DND-41 (cell line): ENCODE results near the gene C4orf17.

ENCODE experiments used
- ATAC-seq: fragments of 200-7000 bp; cut with Tn5 transposase; 3 replicates; pipeline ENCODE4 v1.9.1; 2021; ENCODE audit warnings: low read depth; ENCODE audit not compliant: insufficient read depth
- DNase-seq: peaks from one replicate; pipeline ENCODE4 v3.0.0-alpha.2; 2020
- H2AFZ ChIP-seq: 2 replicates; pipeline ENCODE4 v1.6.0; 2012; ENCODE audit warnings: low read depth, low read length
- H3K27ac ChIP-seq: 2 replicates; pipeline ENCODE4 v1.5.1; 2012; ENCODE audit warnings: low read length, inconsistent platforms
- H3K27me3 ChIP-seq: fragments of 200-600 bp; sonication (generic); 2 replicates; pipeline ENCODE4 v1.6.0; 2012; ENCODE audit warnings: low read length, mild to moderate bottlenecking, inconsistent platforms; ENCODE audit not compliant: insufficient read depth, poor library complexity
- H3K36me3 ChIP-seq: 2 replicates; pipeline ENCODE4 v1.5.1; 2012; ENCODE audit warnings: low read length, inconsistent platforms; ENCODE audit not compliant: insufficient read depth
- H3K4me1 ChIP-seq: 2 replicates; pipeline ENCODE4 v1.5.1; 2012; ENCODE audit warnings: mild to moderate bottlenecking, low read length; ENCODE audit not compliant: insufficient read depth
- H3K4me2 ChIP-seq: 2 replicates; pipeline ENCODE4 v1.6.0; 2012; ENCODE audit warnings: mild to moderate bottlenecking, moderate library complexity, low read length, inconsistent platforms; ENCODE audit not compliant: insufficient read depth
- H3K4me3 ChIP-seq, 2 experiments: fragments of 200-600 bp in 1 of 2; shearing (Covaris generic) in 1 of 2; 2 replicates each; pipeline ENCODE4 v1.5.1; 2012 to 2016; ENCODE audit warnings: inconsistent platforms in 2 of 2, low read length in 2 of 2, mild to moderate bottlenecking in 2 of 2, low read depth in 1 of 2, moderate library complexity in 1 of 2
- H3K79me2 ChIP-seq: 2 replicates; pipeline ENCODE4 v1.6.0; 2012; ENCODE audit warnings: low read length, inconsistent platforms; ENCODE audit not compliant: insufficient read depth
- H3K9ac ChIP-seq: 2 replicates; pipeline ENCODE4 v1.6.0; 2012; ENCODE audit warnings: low read depth, mild to moderate bottlenecking, inconsistent platforms, low read length, moderate library complexity
- H3K9me3 ChIP-seq: 2 replicates; pipeline ENCODE4 v1.5.1; 2012; ENCODE audit warnings: low read length, moderate library complexity, mild to moderate bottlenecking, inconsistent platforms; ENCODE audit not compliant: insufficient read depth, severe bottlenecking
- H4K20me1 ChIP-seq: 2 replicates; pipeline ENCODE4 v1.6.0; 2012; ENCODE audit warnings: low read length; ENCODE audit not compliant: insufficient read depth
- CTCF ChIP-seq: IDR thresholded peaks from 2 replicates; pipeline ENCODE4 v1.5.1; 2012; ENCODE audit warnings: borderline replicate concordance, low read length, moderate library complexity, mild to moderate bottlenecking; ENCODE audit not compliant: poor library complexity, severe bottlenecking; ENCODE audit errors: extremely low read depth
- EZH2 ChIP-seq: IDR thresholded peaks from 3 replicates; pipeline ENCODE4 v1.6.1; 2012; ENCODE audit warnings: borderline replicate concordance, low read depth, mild to moderate bottlenecking, moderate library complexity, low read length, inconsistent platforms; ENCODE audit not compliant: severe bottlenecking

C4orf17 gene

DNA sequence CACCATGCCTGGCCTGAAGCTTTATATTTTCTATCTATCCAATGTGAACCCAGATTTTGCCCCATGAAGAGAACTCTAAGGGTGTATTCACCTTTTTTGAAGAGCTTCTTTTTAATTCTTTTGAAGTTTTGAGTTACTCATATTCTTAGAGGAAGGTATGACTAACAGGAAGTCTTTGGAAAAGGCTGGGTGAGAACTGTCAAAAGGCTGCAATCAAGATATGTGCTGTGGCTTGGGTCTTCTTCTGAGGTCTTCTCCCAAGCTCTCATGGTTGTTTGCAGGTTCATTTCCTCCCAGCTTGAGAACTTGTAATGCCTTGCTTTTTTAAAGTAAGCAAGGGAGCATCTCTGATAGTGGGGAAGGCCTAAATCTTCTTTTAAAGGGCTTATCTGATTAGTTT lies 3.1 kb upstream of the C4orf17 start:
- Histone ChIP-seq H3K4me1 (peaks cover 45% of the 10 kb centered on the region), H3K9me3 (no peaks in the 10 kb centered on the region), H3K4me3 (no peak overlapping the region), H3K27ac (no peak overlapping the region), H3K36me3 (no peaks in the 10 kb centered on the region), H3K4me2 (no peak overlapping the region), H3K27me3 (no peaks in the 10 kb centered on the region), H2AFZ (no peak overlapping the region), H4K20me1 (no peaks in the 10 kb centered on the region), H3K79me2 (no peaks in the 10 kb centered on the region), H3K9ac (no peak overlapping the region)
- DNase-seq (peak; percentile 68), ATAC-seq (peak; percentile 84)
- TF ChIP-seq CTCF (no peak), EZH2 (no peak)

GRCh38 chr4:99518601-99519295 lies 7.9 kb downstream of the C4orf17 start:
- TF ChIP-seq EZH2, result no peak
- no peak for TF ChIP-seq CTCF
- no peak for ATAC-seq

GRCh38 chr4:99529228-99529627 lies 18.4 kb downstream of the C4orf17 start:
- DNase-seq, result no peak
- Histone ChIP-seq H3K4me2 (no peak overlapping the region), H3K9ac (no peak overlapping the region), H2AFZ (no peak overlapping the region), H3K9me3 (no peaks in the 10 kb centered on the region), H3K36me3 (no peaks in the 10 kb centered on the region), H3K79me2 (no peaks in the 10 kb centered on the region), H3K27ac (no peak overlapping the region), H3K4me3 (no peak overlapping the region), H3K4me1 (no peaks in the 10 kb centered on the region), H4K20me1 (no peaks in the 10 kb centered on the region), H3K27me3 (no peaks in the 10 kb centered on the region)
- TF ChIP-seq CTCF (no peak), EZH2 (no peak)
- ATAC-seq, result no peak

More at GRCh38 chr4:99518601-99519295, 7.9 kb downstream of the C4orf17 start:
- Histone ChIP-seq H3K4me3 (no peak overlapping the region), H2AFZ (no peak overlapping the region), H3K27me3 (peaks cover 4% of the 10 kb centered on the region), H3K36me3 (no peaks in the 10 kb centered on the region), H3K79me2 (no peaks in the 10 kb centered on the region), H4K20me1 (no peaks in the 10 kb centered on the region), H3K4me1 (no peaks in the 10 kb centered on the region), H3K4me2 (no peak overlapping the region), H3K9me3 (no peaks in the 10 kb centered on the region), H3K27ac (no peak overlapping the region), H3K9ac (no peak overlapping the region)
- DNase-seq, result no peak
